Right lobe of liver (tissue), 6 donors: Measurements from ENCODE around the gene CPNE9. TPM values are rescaled to one million over a fixed set of nuclear protein-coding genes. Genes with fewer than 3 reads are reported as not detected.

Source experiments
- ATAC-seq, 4 donors: fragments of 200-7000 bp; cut with Tn5 transposase; one replicate each; pipeline ENCODE4 v1.9.1; 2020; ENCODE audit warnings: mild to moderate bottlenecking in 4 of 4, moderate library complexity in 4 of 4
- DNase-seq, 3 donors: peaks; one replicate each; pipeline ENCODE4 v3.0.0-alpha.2; 2020
- H3K27ac ChIP-seq, 3 donors: fragments of 200-600 bp; one replicate each; pipeline ENCODE4 v1.8.0; 2022
- H3K27me3 ChIP-seq, 2 donors: fragments of 200-600 bp; one replicate each; pipeline ENCODE4 v1.8.0; 2022
- H3K36me3 ChIP-seq, 4 donors: fragments of 200-600 bp; sonication (generic) in 1 of 4; one replicate each; pipeline versions ENCODE4 v1.5.1 to v1.8.0; 2017 to 2022; ENCODE audit warnings: control low read depth in 1 of 4
- H3K4me1 ChIP-seq, 4 donors: fragments of 200-600 bp; sonication (generic) in 1 of 4; one replicate each; pipeline versions ENCODE4 v1.5.1 to v1.8.0; 2017 to 2022; ENCODE audit warnings: control low read depth in 1 of 4
- H3K4me3 ChIP-seq, 3 donors: fragments of 200-600 bp; one replicate each; pipeline ENCODE4 v1.8.0; 2022
- H3K9me3 ChIP-seq, 4 donors: fragments of 200-600 bp; sonication (generic) in 1 of 4; one replicate each; pipeline versions ENCODE4 v1.5.1 to v1.8.0; 2017 to 2022; ENCODE audit warnings: control low read depth in 1 of 4
- CTCF ChIP-seq, 4 donors: fragments of 200-600 bp in 3 of 4; fragments of 450-650 bp in 1 of 4; IDR thresholded peaks; one replicate each; pipeline versions ENCODE4 v1.5.1 to v1.8.0; 2016 to 2022; ENCODE audit warnings: antibody characterized with exemption in 4 of 4, mild to moderate bottlenecking in 2 of 4
- POLR2A ChIP-seq: fragments of 450-650 bp; IDR thresholded peaks from one replicate; pipeline ENCODE4 v1.6.1; 2017; ENCODE audit warnings: antibody characterized with exemption, mild to moderate bottlenecking
- whole genome bisulfite sequencing: methylation state at CpG from one replicate; pipeline ENCODE4 v1.1.6; 2018; ENCODE audit warnings: low coverage, low lambda C conversion rate; ENCODE audit not compliant: insufficient coverage; ENCODE audit errors: missing lambda C conversion rate; 5-methylcytosine and 5-hydroxymethylcytosine counted together
- intact Hi-C, 2 donors: fragments of 100-400 bp; cut with DNase I; formaldehyde crosslinking; loops; one replicate each; pipeline versions ENCODE4 v1.11.2 to v1.14.1; 2022
- total RNA-seq, 6 experiments: library from RNA; depleted of rRNA in 2 of 6; stranded (reverse); fragments of >200 nt in 2 of 6; fragmentation: NEBNext Ultra II Directional in 3 of 6; extraction: Animal tissue kit (Norgen Biotek cat#: 25700) in 3 of 6; gene quantifications; one replicate each; pipeline versions ENCODE4 v1.1.0 to v1.2.4, GENCODE V29; 2016 to 2023
- donor health status: DM: no; HTN: yes; CAD: no.
- donor health status: DM: no; HTN: no; CAD: no.
- donor health status: DM: no; HTN: no; CAD: no.
- donor health status: DM: no; HTN: yes; CAD: no.
- donor health status: DM: no; HTN: yes; CAD: no.

Gene CPNE9
- total RNA-seq, 6 experiments from 2014 or later, result not detected

- TF ChIP-seq POLR2A (no peak), CTCF (IDR thresholded peaks at IDR 0.05) (no peak)
- Histone ChIP-seq H3K36me3 (no peaks in the 10 kb centered on the region), H3K27ac (no peak overlapping the region), H3K4me1 (peaks cover 0 to 7% (median 3%) of the 10 kb centered on the region in 4 donors), H3K4me3 (no peak overlapping the region), H3K27me3 (no peaks in the 10 kb centered on the region), H3K9me3 (no peaks in the 10 kb centered on the region)
- no peak for DNase-seq
- intact Hi-C loops, result no loop called here
- WGBS, result 89% methylated on average over 1 of the region's 2 CpGs
- no peak for ATAC-seq
Observed at GRCh38 chr3:9727743-9728142, 24.1 kb downstream of the CPNE9 start.

GRCh38 chr3:9729419-9729818 lies 25.8 kb downstream of the CPNE9 start:
- Histone ChIP-seq H3K4me1 (peaks cover 0 to 13% (median 5%) of the 10 kb centered on the region in 4 donors), H3K4me3 (no peak overlapping the region), H3K27ac (no peak overlapping the region), H3K9me3 (no peaks in the 10 kb centered on the region), H3K27me3 (no peaks in the 10 kb centered on the region), H3K36me3 (peaks cover 0 to 1% (median 0%) of the 10 kb centered on the region in 4 donors)
- TF ChIP-seq POLR2A (no peak), CTCF (IDR thresholded peaks at IDR 0.05) (no peak)
- ATAC-seq (no peak), DNase-seq (no peak)
- intact Hi-C loops, result no loop called here
- WGBS, result 89% methylated on average over 4 of the region's 10 CpGs

DNA sequence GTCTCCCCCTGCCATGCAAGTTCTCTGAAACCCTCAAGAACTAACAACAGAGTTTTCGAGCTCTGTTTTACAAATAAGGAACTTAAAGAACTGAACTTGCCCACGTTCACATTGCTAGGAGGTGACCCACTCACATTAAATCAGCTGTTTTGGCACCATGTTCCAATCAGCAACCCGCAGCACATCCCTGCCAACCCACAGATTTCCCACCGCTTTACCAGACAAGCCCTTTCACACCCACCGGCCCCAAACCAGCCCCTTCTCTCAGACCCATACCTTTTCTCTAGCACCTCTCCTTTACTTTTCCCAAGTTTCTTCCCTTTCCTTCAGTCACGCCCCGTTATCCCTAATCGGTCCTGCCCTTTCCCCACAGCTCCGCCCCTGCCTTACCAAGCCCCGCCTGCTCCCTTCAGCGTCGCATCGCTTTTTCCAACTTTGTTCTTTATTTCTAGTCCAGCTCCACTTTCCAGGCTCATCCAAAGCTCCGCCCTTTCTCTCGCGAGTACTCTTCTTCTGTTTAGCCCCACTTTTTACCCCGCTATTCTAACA lies 27.1 kb downstream of the CPNE9 start:
- H3K36me3 ChIP-seq, result peaks cover 0 to 13% (median 2%) of the 10 kb centered on the region in 4 donors
- peak overlapping the region in 2 of 3 donors; percentile 53 to 99 for H3K27ac ChIP-seq
- ATAC-seq (peak; percentile 63 to 74 (median 70)), DNase-seq (no peak)
- 2% methylated on average over 16 of the region's 17 CpGs for WGBS
- intact Hi-C loops, result no loop called here
- peak overlapping the region; percentile 49 to 99 (median 95) for H3K4me3 ChIP-seq
- no peak for TF ChIP-seq CTCF (IDR thresholded peaks at IDR 0.05)
- no peak for TF ChIP-seq POLR2A
- H3K27me3 ChIP-seq, result no peaks in the 10 kb centered on the region
- peaks cover 0 to 13% (median 5%) of the 10 kb centered on the region in 4 donors for H3K4me1 ChIP-seq
- H3K9me3 ChIP-seq, result no peaks in the 10 kb centered on the region

GRCh38 chr3:9731206-9732079 lies 27.8 kb downstream of the CPNE9 start, which contains the start of gene BRPF1:
Gene BRPF1, plus strand, starts transcription at chr3:9731735. Its CDS starts 2,406 bp downstream, at chr3:9734141.
- WGBS, result 0% methylated on average over 30 of the region's 88 CpGs
- intact Hi-C loops, result no loop called here
- Histone ChIP-seq H3K4me3 (peak within 1 kb of the TSS; percentile 95 to 99 (median 99)), H3K27me3 (no peaks in the 10 kb centered on the region), H3K27ac (peak within 1 kb of the TSS; percentile 99), H3K36me3 (peaks cover 0 to 14% (median 2%) of the 10 kb centered on the region in 4 donors), H3K4me1 (peaks cover 0 to 13% (median 5%) of the 10 kb centered on the region in 4 donors), H3K9me3 (no peaks in the 10 kb centered on the region)
- DNase-seq (peak; percentile 100), ATAC-seq (peak; percentile 96 to 99 (median 98))
- TF ChIP-seq CTCF (IDR thresholded peaks at IDR 0.05) (peak in 2 of 4 donors; percentile 13 to 15), POLR2A (peak; percentile 41)
